ENCODE measurements around the gene BNIP3.
"Not testable (repeated sequence)": the region's sequence is repeated elsewhere in the genome, so short reads cannot be mapped to it uniquely, and the experiment has no call there.

The BNIP3 gene

DNA sequence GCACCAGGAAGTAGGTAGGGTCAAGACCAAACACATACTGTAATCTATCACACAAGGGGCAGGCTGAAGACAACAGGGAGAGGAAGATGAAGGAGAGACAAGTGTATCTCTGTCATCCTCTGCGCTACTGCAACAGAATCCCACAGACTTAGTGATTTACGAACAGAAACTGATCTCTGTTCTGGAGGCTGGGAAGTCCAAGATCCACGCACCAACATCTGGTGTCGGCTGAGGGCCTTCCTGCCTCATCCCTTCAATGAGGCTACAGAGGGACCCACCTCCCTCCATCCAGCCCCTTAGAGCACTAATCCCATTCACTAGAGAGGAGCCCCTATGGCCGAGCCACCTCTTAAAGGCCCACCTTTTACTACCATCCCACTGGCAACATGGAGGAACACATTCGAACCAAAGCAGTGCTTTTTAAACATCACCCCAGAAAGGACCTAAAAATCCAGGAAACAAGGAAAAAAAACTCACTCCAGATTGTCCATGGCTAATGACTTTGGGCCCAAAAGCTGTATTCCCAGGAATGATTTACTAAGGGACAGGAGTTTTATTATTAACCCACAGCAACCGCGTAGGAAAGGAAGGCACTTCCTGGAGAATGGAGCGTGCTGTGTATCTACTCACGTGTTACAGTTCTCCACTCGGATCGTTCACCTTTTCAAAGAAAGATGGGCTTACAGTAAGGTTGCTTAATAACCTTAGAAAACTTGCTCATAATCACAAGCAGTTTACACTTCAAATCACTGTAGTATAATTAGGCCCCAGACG, 4.2 kb downstream of the BNIP3 start:
- no peak for DNase-seq (ENCODE audit: low read depth)

DNA sequence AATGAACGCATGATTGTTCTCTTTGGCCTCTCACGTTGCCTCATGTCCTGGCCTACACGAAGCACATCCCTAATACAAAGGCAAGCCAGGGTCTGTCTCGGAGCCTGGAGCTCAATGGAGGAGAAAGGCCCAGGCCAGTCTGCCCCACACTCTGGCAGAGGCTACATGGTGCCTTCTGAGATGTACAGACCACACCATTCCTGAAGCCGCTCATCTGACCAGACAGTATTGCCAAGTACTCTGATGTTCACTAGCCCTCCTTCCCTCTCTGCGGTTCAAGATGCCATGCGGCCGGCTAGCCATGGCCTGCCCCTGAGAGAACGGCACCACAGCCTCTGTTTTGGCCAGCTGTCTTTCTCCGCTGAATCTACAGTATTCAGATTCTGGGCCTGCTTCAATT, 5.9 kb downstream of the BNIP3 start:
- DNase-seq (ENCODE audit: low read depth), result no peak

DNA sequence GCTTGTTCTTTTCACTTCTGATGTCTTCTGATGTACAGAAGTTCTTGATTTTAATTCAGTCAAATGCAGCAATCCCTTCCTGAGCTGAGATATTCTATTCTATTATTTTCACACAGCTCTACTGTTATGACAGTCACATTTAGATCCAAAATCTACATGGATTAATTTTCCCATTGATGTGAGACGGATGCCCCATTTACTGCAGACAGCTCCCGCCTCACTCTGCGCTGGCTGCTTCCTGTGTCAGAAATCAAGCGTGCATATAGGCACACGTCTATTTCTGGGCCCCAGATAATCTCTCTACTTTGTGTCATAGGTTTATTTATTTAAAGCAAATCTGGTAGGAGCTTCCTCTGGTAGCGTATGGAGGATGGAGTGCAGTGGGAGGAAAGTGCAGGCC, 6.7 kb downstream of the BNIP3 start:
- DNase-seq (ENCODE audit: low read depth), result no peak

DNA sequence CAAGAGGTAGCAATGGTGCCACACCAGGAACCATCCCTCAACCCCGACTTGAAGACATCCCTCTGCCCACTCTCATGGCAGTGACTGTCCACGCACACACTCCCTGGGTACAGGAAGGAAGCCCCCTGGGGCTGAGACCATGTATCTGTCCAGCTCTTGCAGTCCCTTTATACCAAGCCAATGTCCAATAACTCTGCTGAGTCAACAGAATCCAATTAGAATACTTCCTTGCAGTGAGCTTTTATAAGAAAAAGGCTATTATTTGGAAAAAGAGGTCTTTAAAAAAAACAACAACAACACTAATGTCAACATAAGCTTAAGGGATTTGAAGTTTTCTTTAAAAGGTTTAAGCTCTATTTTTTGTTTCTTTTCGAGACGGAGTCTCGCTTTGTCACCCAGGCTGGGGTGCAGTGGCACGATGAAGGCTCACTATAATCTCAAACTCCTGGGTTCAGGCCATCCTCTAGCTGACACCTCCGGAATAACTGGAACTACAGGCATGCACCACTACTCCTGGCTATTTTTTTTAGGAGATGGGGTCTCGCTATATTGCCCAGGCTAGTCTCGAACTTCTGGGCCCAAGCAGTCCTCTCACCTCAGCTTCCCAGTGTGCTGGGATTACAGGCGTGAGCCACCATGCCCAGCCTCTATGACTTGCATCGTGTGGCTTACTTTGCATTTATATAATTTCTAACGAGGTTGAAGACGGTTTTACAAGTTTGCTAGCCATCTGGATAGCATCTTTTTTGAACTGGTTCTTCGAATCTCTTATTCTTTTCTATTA, 7.5 kb downstream of the BNIP3 start:
- DNase-seq (ENCODE audit: low read depth), result no peak

DNA sequence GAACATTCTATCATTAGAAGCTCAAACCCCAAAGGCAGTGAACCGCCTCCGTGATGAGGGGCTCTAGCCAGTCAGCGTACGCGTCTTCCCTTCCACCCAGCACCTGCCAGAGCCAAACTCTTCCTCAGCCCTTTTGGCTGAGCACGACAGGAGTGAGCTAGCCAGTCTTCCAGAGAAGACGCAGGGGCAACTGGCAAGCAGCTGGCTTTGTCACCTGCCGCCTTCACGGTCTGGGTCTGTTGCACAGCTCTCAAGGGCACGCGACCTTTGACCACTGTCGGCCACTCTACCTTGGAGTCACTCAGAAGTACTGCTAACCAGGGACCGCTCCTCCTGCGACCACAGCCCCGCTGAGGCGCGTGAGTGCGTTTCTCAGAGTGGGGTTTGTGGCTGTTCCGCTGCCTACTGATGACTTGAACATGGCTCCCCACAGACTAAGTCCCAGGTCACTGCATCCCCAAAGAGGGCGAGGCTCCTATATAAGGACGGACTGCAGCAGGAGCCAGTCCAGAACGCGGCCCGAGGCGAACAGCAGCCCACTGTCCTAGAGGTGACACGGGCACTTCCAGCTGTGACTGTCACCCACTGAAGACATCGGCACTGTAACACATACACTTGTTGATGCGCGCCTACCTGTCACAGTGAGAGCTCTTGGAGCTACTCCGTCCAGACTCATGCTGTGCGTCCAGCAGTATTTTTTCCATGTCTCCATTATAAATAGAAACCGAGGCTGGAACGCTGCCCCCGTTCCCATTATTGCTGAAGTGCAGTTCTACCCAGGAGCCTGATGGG, 8.4 kb downstream of the BNIP3 start:
- DNase-seq (ENCODE audit: low read depth), result no peak

DNA sequence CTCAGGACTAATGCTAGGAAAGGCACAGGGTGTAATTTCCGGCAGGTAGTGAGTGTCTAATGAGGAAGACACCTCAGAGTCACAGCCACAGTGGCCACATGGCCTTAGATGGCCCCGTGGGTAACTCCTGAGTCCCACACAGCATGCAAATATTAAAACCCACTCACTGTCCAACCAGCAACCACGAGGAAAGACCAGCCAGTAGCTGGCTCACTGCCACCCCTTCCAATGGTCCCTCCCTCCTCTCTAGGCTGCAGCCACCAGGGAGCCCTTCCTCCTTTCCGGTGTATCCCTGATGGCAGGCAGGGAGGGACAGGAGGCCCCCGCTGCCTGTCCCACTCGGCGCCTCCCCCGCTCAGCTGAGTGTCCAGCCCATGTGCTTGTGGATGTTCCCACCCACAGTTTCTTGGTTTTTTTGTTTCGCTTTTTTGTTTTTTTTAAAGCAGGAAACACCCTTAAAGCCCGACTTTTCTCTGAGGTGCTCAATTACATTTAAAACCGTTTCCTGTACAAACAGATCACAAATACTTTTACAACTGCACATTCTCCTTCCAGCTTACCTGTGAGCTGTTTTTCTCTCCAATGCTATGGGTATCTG, 9.2 kb downstream of the BNIP3 start:
- DNase-seq (ENCODE audit: low read depth), result no peak

DNA sequence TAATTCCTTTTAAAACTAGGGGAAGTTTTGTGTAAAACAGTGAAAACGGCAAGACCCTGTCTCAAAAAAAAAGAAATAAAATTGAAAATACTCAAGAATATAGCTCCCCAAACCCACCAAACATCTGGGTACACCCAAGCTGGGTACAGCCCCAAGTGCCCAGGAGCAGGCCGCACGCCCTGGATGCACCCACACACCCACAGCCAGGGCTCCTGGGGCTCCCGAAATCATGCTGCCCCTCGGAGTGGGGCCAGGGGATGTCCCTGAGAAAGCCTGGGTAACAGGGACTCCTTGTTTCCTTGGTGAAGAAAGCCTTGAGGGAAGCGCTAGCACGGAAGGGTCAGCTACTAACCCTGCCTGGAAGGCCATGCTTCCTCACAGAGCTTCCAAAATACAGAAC, 10.1 kb downstream of the BNIP3 start:
- DNase-seq (ENCODE audit: low read depth), result no peak

DNA sequence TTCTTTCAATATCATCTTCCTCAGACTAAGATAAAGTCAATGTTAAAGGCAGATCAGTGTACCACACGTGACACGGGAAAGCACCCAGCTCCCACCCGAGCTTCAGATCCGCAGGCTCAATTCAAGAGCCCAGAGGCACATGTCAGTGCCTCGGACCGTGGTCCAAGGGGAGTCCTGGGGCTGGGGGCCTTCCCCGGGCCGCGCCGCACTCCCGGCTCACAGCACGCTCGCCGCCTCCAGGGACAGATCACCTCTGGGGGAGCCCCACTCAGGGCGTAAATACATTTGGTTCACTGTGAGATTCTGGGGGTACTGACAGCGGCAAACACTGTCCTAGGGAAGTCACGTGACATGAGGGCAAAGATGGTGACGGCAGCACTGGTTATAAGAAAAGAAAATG, 10.8 kb downstream of the BNIP3 start:
- DNase-seq (ENCODE audit: low read depth), result no peak

DNA sequence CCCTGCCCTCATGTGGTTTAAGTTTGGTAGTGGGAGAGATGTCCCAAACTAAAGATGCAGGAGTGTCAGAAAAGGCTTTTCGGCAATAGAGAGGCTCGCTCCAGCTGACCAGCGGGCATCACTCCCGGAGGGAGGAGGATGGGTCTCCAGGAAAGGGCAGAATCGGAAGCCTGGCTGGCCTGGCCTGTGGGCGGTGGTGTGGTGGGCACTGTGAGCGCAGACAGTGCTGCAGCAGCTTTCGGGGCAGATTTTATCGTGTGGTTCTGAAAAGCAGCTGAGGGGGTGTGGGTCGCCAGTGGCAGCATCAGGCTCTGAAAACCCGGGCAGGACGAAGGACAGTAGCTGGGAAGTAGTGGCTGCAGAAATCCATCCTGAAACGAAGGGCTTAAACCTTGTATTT, 12.8 kb downstream of the BNIP3 start:
- DNase-seq (ENCODE audit: low read depth), result no peak

DNA sequence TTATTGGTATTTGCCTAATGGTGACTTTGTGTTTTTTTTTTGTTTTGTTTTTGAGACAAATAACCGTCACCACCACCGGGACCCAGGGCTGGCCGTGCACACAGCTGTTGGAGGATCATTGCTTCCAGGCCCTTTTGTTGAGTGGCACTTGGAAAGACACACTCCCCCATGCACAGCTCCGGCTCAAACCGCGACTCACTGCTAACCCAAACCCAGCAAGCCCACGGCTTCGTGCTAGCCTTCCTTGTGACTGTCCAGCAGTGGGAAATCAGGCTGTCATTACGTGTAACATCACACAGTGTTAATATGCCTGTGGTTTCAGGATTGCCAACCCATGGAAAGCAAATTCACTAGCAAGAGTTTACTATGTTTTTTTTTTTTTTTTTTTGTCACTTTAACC, 17.4 kb downstream of the BNIP3 start:
- DNase-seq (ENCODE audit: low read depth), result no peak

DNA sequence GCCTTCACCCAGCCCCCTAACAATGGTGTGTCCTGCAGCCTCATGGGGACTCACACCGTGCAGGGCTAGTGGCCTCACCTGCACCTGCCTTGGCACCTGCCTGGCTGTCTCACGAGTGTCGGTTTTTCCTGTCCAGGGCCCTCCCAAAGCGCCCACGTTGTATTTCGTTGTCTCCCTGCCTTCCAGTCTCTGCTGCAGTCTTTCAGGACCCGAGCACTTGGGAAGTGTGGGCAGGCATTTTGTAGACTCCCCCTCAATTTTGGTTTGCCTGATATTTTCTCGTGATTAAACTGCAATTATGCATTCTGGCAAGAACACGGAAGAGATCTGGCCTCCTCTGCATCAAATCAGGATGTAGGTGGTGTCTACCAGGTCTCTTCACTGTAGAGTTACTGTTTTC, 17.9 kb downstream of the BNIP3 start:
- DNase-seq (ENCODE audit: low read depth), result no peak

DNA sequence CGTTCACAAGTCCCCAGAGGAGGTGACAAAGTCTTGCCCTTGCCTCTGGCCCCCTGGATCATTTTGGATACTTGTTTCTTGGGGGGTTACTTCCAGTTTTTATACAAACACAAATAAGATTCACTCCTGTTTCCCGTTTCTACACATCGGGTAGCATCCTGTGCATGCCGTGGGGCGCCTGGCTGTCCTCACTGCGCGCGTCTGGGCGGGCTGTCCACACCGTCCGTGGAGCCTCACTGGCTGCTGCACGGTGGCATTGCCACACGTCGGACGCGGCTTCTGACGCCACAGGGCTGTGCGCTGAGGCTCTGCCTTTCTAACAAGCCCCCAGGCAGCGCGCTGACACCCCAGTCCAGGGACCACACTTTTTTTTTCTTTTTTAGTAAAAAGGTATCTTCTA, 18.4 kb downstream of the BNIP3 start:
- no peak for DNase-seq (ENCODE audit: low read depth)

DNA sequence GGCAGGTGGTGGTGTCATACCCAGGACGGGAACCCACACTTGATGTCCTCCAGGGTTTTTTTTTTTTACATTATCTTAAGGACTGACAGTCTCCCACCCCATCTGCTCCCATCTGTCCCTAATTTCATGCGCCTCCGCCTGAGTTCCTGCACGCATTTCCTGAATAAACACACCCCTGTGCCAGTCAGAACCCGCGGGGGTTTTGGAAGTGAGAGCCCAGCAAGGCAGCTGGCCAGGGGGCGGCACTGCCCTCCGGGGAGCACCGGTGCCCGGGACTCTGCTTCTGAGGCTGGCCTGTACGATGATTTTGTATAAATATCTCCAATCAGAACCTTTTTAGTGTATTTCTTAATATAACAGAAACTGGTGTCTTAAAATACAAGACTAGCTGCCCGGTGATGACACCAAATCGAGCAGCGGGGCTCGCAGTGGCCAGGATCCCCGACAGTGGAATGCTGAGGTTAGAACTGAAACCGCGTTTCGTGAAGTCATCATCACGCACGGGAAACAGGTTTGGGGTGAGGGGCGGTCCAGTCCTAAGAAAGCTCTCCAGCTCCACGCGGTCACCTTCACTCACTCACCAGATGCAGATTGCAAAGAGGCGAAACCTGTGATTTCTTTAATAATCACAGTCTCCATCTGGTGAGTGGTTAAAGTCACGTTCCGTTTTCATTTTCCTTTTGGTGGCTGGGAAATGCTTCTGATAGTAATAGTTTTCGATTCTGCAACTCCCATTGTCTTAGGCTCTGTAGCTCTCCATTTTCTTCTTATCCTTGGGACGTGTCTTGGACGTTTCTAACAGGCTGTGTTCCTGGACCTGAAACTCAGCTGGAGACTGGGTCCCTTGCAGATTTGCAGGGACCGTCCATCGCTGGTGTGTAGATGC, 19.7 kb downstream of the BNIP3 start:
- no peak for DNase-seq (ENCODE audit: low read depth)

DNA sequence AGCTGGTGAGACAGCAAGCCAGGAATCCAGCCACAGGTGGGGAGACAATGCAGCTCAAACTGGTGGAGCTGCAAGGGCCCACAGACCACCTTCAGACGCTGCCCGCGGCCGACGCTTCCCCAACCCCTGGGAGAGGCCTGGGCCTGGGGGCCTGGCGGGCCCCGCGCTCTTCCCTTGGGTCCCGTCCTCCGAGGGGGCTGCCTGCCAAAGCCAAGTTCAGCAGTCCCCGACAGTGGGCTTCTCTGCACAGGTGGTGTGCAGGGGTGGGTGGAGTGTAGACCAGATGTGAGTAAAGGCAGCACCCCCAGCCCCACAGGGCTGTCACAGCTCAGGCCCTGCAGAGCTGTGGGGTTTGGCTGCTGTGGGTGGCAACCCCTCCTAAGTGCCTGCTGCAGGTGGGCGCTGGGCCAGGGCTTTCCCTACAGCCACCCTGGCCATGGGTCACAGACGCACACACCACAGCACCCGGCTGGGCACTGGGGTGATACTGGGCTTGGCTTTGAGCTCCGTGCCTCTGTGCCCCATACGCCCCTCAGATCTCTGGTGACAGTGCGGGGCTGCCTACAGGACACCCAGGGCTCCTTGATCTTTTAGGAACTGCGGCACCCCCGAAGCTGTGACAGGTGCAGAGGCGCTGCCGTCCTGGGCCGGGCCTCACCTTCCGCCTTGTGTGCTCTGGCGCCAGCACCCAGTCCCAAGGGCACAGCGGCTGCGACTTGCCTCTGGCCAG, 20.5 kb downstream of the BNIP3 start:
- no peak for DNase-seq (ENCODE audit: low read depth)

DNA sequence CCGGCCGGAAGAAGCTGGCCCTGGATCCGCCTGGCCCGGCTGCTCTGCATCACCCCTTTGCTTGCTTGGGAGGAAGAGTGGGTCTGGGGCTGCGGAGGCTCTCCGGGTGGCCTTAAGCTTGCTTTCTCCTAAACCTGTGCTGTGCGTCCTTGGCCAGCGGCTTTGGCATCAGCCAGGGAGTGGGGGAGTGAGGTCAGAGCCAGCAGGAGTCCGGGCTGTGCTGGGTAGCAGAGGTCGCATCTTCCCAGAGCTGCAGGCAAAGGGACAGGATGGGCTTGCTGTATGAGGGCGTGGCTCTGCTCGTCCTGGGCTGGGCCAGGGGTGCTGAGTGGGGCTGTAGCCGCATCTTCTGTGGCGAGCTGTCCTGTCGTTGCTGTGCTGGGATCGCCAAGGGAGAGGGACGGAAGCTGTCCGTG, 21.1 kb downstream of the BNIP3 start:
- no peak for DNase-seq (ENCODE audit: low read depth)

DNA sequence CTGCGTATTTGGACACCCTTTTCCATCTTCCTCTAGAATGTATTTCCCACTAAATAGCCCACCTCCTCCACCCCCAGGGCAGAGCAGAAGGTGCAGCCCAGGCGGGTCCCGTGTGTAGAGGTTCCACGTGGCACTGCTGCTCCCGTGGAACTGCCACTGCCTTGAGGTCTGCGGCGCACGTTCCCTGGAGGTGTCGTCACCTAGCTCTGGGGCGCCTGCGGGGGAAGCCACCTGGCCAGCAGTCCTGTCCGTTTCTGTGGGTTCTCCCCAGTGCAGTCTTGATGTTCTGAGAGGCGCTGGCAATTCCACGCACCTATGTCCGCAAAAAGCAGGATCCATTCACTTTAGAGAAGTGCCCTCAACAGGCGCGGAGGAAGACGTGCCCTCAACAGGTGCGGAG, 21.9 kb downstream of the BNIP3 start:
- no peak for DNase-seq (ENCODE audit: low read depth)

DNA sequence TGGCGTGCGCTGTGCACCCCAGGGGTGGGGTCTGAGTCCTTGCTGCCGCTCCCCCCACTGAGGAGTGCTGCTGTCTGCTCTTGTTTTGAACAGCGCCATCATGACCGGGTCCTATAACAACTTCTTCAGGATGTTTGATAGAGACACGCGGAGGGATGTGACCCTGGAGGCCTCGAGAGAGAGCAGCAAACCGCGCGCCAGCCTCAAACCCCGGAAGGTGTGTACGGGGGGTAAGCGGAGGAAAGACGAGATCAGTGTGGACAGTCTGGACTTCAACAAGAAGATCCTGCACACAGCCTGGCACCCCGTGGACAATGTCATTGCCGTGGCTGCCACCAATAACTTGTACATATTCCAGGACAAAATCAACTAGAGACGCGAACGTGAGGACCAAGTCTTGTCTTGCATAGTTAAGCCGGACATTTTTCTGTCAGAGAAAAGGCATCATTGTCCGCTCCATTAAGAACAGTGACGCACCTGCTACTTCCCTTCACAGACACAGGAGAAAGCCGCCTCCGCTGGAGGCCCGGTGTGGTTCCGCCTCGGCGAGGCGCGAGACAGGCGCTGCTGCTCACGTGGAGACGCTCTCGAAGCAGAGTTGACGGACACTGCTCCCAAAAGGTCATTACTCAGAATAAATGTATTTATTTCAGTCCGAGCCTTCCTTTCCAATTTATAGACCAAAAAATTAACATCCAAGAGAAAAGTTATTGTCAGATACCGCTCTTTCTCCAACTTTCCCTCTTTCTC, 26.0 kb downstream of the BNIP3 start:
- no peak for DNase-seq (ENCODE audit: low read depth)

DNA sequence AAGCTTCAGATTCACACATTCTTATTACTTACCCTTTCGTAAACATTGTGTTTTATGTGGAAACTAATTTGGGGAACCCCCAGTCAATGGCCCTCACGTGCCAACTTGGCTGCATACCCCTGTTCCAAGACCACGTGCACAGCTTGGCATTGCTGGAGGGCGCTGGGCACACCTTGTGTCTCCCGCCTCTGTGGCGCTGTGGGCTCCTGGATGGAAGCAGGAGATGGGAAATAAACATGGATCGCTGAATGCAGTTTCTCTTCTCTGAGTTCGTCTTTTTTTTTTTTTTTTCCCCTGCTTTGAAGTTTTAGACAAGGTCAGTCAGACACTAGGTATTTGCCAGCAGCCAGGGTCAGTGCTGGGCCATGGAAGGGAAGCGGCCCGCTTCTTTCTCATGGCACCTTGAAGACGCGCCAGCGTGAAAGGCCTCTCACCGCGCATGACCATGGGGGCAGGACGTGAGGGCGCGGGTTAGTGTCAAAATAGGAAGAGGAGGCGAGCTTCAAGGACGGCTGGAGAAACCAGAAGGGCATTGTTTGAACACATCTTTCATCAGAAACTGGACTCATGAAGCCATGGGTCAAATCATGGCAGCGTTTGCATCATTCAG, 27.3 kb downstream of the BNIP3 start:
- no peak for DNase-seq (ENCODE audit: low read depth)

DNA sequence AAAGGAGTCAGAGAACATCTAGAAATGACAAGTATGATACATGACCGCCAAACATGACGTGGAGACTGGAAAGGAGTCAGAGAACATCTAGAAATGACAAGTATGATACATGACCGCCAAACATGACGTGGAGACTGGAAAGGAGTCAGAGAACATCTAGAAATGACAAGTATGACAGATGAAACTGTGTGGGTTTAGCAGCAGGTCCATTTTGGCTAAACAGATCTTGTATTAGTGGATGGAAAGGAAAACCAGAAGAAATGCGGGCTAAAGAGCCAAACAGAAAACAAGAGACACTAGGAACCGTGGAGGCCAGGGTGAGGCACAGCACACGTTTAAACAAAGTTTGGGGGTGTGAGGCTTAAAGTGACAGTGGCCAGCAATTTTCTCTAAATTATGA, 31.8 kb downstream of the BNIP3 start:
- DNase-seq (ENCODE audit: low read depth), result not testable (repeated sequence)
